Smooth muscle cell (in vitro differentiated cells): ENCODE measurements around the gene CUL1. TPM values are rescaled to one million over a fixed set of nuclear protein-coding genes. Genes with fewer than 3 reads are reported as not detected.

Source experiments
- DNase-seq: peaks from one replicate; lab custom pipeline; 2025; ENCODE audit not compliant: unreplicated experiment; lab: John Stamatoyannopoulos, UW
- H2AFZ ChIP-seq: fragments of 200-600 bp; sonication (generic); 2 replicates; pipeline ENCODE4 v1.6.0; 2016; ENCODE audit warnings: antibody characterized with exemption, low read depth, mild to moderate bottlenecking
- H3F3A ChIP-seq: fragments of 200-600 bp; sonication (generic); 2 replicates; pipeline ENCODE4 v1.6.0; 2017; ENCODE audit warnings: antibody characterized with exemption, low read depth
- H3K27ac ChIP-seq: fragments of 200-600 bp; sonication (generic); 2 replicates; pipeline ENCODE4 v1.5.1; 2016; ENCODE audit warnings: low read depth, mild to moderate bottlenecking
- H3K27me3 ChIP-seq: fragments of 200-600 bp; sonication (generic); 2 replicates; pipeline ENCODE4 v1.6.1; 2016; ENCODE audit warnings: low read depth, mild to moderate bottlenecking
- H3K36me3 ChIP-seq: fragments of 200-600 bp; sonication (generic); 2 replicates; pipeline ENCODE4 v1.5.1; 2016; ENCODE audit warnings: low read depth
- H3K4me1 ChIP-seq: fragments of 200-600 bp; sonication (generic); 2 replicates; pipeline ENCODE4 v1.5.1; 2016; ENCODE audit warnings: low read depth
- H3K4me2 ChIP-seq: fragments of 200-600 bp; sonication (generic); 2 replicates; pipeline ENCODE4 v1.6.0; 2016; ENCODE audit warnings: mild to moderate bottlenecking
- H3K4me3 ChIP-seq: fragments of 200-600 bp; sonication (generic); 2 replicates; pipeline ENCODE4 v1.5.1; 2016; ENCODE audit warnings: mild to moderate bottlenecking
- H3K79me2 ChIP-seq: fragments of 200-600 bp; sonication (generic); 2 replicates; pipeline ENCODE4 v1.6.0; 2016; ENCODE audit warnings: low read depth, mild to moderate bottlenecking
- H3K9ac ChIP-seq: fragments of 200-600 bp; sonication (generic); 2 replicates; pipeline ENCODE4 v1.6.0; 2016; ENCODE audit warnings: low read depth
- H3K9me3 ChIP-seq: fragments of 200-600 bp; sonication (generic); replicated peaks from 2 replicates; pipeline ENCODE4 v1.5.1; 2016; ENCODE audit warnings: low read depth
- H4K20me1 ChIP-seq: fragments of 200-600 bp; sonication (generic); 2 replicates; pipeline ENCODE4 v1.6.0; 2016; ENCODE audit warnings: low read depth
- CTCF ChIP-seq: fragments of 200-600 bp; sonication (generic); IDR thresholded peaks from 2 replicates; pipeline ENCODE4 v1.5.1; 2017; ENCODE audit warnings: borderline replicate concordance, mild to moderate bottlenecking, antibody characterized with exemption; ENCODE audit not compliant: insufficient read depth, poor library complexity, severe bottlenecking
- WGBS: methylation state at CpG from one replicate; pipeline ENCODE4 v1.1.7; 2016; ENCODE audit warnings: low lambda C conversion rate; 5-methylcytosine and 5-hydroxymethylcytosine counted together
- polyA plus RNA-seq: library from polyadenylated mRNA; unstranded; fragments of >200 nt; fragmentation: Nextera tagmentation; extraction: Ambion mirVana; gene quantifications from 2 replicates; pipeline ENCODE4 v1.2.1, GENCODE V29; 2016
- total RNA-seq: library from RNA; depleted of rRNA; stranded (reverse); fragments of >200 nt; gene quantifications from 2 replicates; pipeline ENCODE4 v1.2.3, GENCODE V29; 2014

The CUL1 gene
- total and polyA plus RNA-seq, 2 experiments from 2014 or later = 38.2 to 44.8 TPM

GRCh38 chr7:148800677-148801076, 102.0 kb downstream of the CUL1 start:
- Histone ChIP-seq H2AFZ (no peak overlapping the region), H3K9ac (no peak overlapping the region), H3K36me3 (peaks cover 10% of the 10 kb centered on the region), H3K79me2 (no peaks in the 10 kb centered on the region), H3K27me3 (no peaks in the 10 kb centered on the region), H3K9me3 (no peaks in the 10 kb centered on the region), H4K20me1 (peaks cover 5% of the 10 kb centered on the region), H3K27ac (no peak overlapping the region), H3F3A (no peaks in the 10 kb centered on the region), H3K4me1 (no peaks in the 10 kb centered on the region), H3K4me2 (no peak overlapping the region), H3K4me3 (no peak overlapping the region)
- no peak for DNase-seq
- WGBS = 96% methylated on average over 13 of the region's 13 CpGs
- no peak for TF ChIP-seq CTCF

GRCh38 chr7:148802101-148802493, 103.4 kb downstream of the CUL1 start:
- Histone ChIP-seq H3F3A (no peaks in the 10 kb centered on the region), H3K36me3 (peaks cover 10% of the 10 kb centered on the region), H3K9ac (no peak overlapping the region), H3K4me1 (no peaks in the 10 kb centered on the region), H2AFZ (no peak overlapping the region), H3K79me2 (no peaks in the 10 kb centered on the region), H3K4me2 (no peak overlapping the region), H3K4me3 (no peak overlapping the region), H4K20me1 (no peaks in the 10 kb centered on the region), H3K27me3 (no peaks in the 10 kb centered on the region), H3K9me3 (no peaks in the 10 kb centered on the region), H3K27ac (no peak overlapping the region)
- WGBS = 95% methylated on average over 10 of the region's 10 CpGs
- DNase-seq = no peak
- no peak for TF ChIP-seq CTCF

- H3F3A ChIP-seq = no peaks in the 10 kb centered on the region
- no peaks in the 10 kb centered on the region for H3K79me2 ChIP-seq
- H4K20me1 ChIP-seq = no peaks in the 10 kb centered on the region
- peaks cover 4% of the 10 kb centered on the region for H3K36me3 ChIP-seq
- no peak overlapping the region for H3K4me3 ChIP-seq
- no peak for TF ChIP-seq CTCF
- no peaks in the 10 kb centered on the region for H3K9me3 ChIP-seq
- no peak overlapping the region for H2AFZ ChIP-seq
- DNase-seq = no peak
- no peaks in the 10 kb centered on the region for H3K27me3 ChIP-seq
- H3K4me1 ChIP-seq = no peaks in the 10 kb centered on the region
- WGBS = 96% methylated on average over 5 of the region's 5 CpGs
- no peak overlapping the region for H3K9ac ChIP-seq
- H3K4me2 ChIP-seq = no peak overlapping the region
- H3K27ac ChIP-seq = no peak overlapping the region
Measured at GRCh38 chr7:148803094-148803493, 104.4 kb downstream of the CUL1 start.

- WGBS = 87% methylated on average over 10 of the region's 10 CpGs
- Histone ChIP-seq H3K79me2 (no peaks in the 10 kb centered on the region), H3K27me3 (no peaks in the 10 kb centered on the region), H2AFZ (no peak overlapping the region), H3K36me3 (no peaks in the 10 kb centered on the region), H3K4me2 (no peak overlapping the region), H3K4me3 (no peak overlapping the region), H3K4me1 (no peaks in the 10 kb centered on the region), H3F3A (no peaks in the 10 kb centered on the region), H3K9me3 (no peaks in the 10 kb centered on the region), H4K20me1 (no peaks in the 10 kb centered on the region), H3K27ac (no peak overlapping the region), H3K9ac (no peak overlapping the region)
- no peak for DNase-seq
- TF ChIP-seq CTCF = no peak
Measured at GRCh38 chr7:148804343-148805235, 105.9 kb downstream of the CUL1 start.
